SK-N-SH (cell line): ENCODE measurements around the gene SLC2A11. TPM values are rescaled to one million over a fixed set of nuclear protein-coding genes. Genes with fewer than 3 reads are reported as not detected.

Experiments used
- CTCF ChIA-PET: fragments of 300-600, 350-600 bp; formaldehyde crosslinking; extraction: SDS; loops from one replicate; lab custom pipeline; 2021; lab: Yijun Ruan, JAX
- POLR2A ChIA-PET: fragments of 350-600 bp; sonication (Branson Sonifier 250); formaldehyde crosslinking; extraction: SDS; loops from one replicate; lab custom pipeline; 2020; ENCODE audit warnings: antibody characterized with exemption, inconsistent platforms; lab: Yijun Ruan, JAX
- DNase-seq: peaks from one replicate; pipeline ENCODE4 v3.0.0; 2012
- H2AFZ ChIP-seq: fragments of 200-600 bp; sonication (generic); 2 replicates; pipeline ENCODE4 v1.8.1; 2016; ENCODE audit warnings: antibody characterized with exemption, mild to moderate bottlenecking, low read depth
- H3F3A ChIP-seq: fragments of 200-600 bp; sonication (generic); replicated peaks from 2 replicates; pipeline ENCODE3; 2016; ENCODE audit warnings: antibody characterized with exemption, mild to moderate bottlenecking; ENCODE audit not compliant: insufficient read depth
- H3K27ac ChIP-seq, 2 experiments: fragments of 200-500 bp in 1 of 2; fragments of 200-600 bp in 1 of 2; sonication (Bioruptor generic) in 1 of 2; sonication (generic), shearing (Covaris generic) in 1 of 2; 2 replicates each; pipeline versions ENCODE4 v1.5.1 to v1.6.1; 2014 to 2016; ENCODE audit warnings: low read depth in 2 of 2, inconsistent platforms in 1 of 2, low read length in 1 of 2, mild to moderate bottlenecking in 1 of 2, mixed read lengths in 1 of 2
- H3K27me3 ChIP-seq: fragments of 200-600 bp; sonication (generic), shearing (Covaris generic); 2 replicates; pipeline ENCODE4 v1.6.1; 2016; ENCODE audit warnings: mixed run types; ENCODE audit not compliant: insufficient read depth
- H3K36me3 ChIP-seq, 2 experiments: fragments of 200-500 bp in 1 of 2; fragments of 200-600 bp in 1 of 2; sonication (Bioruptor generic) in 1 of 2; sonication (generic) in 1 of 2; replicated peaks in 1 of 2; 2 replicates each; pipeline versions ENCODE3 to v1.5.1; 2014 to 2016; ENCODE audit warnings: low read length in 1 of 2, mild to moderate bottlenecking in 1 of 2; ENCODE audit not compliant: insufficient read depth in 2 of 2, control insufficient read depth in 1 of 2
- H3K4me1 ChIP-seq, 2 experiments: fragments of 200-500 bp in 1 of 2; fragments of 200-600 bp in 1 of 2; sonication (Bioruptor generic) in 1 of 2; sonication (generic), shearing (Covaris generic) in 1 of 2; 2 replicates each; pipeline versions ENCODE4 v1.5.1 to v1.6.1; 2014 to 2016; ENCODE audit warnings: low read depth in 1 of 2, low read length in 1 of 2, mixed run types in 1 of 2; ENCODE audit not compliant: insufficient read depth in 2 of 2, control insufficient read depth in 1 of 2
- H3K4me2 ChIP-seq: fragments of 200-600 bp; sonication (generic), shearing (Covaris generic); 2 replicates; pipeline ENCODE4 v1.6.1; 2017; ENCODE audit warnings: mixed run types
- H3K4me3 ChIP-seq, 2 experiments: fragments of 200-500 bp in 1 of 2; fragments of 200-600 bp in 1 of 2; sonication (Bioruptor generic) in 1 of 2; sonication (generic), shearing (Covaris generic) in 1 of 2; 2 replicates each; pipeline versions ENCODE4 v1.5.1 to v1.8.1; 2014 to 2016; ENCODE audit warnings: low read depth in 2 of 2, inconsistent platforms in 1 of 2, low read length in 1 of 2, mild to moderate bottlenecking in 1 of 2, mixed read lengths in 1 of 2, moderate library complexity in 1 of 2
- H3K79me2 ChIP-seq: fragments of 200-600 bp; sonication (generic); 2 replicates; pipeline ENCODE4 v1.8.1; 2017; ENCODE audit warnings: mild to moderate bottlenecking; ENCODE audit not compliant: insufficient read depth
- H3K9ac ChIP-seq: fragments of 200-600 bp; sonication (generic); 2 replicates; pipeline ENCODE4 v1.6.1; 2017; ENCODE audit warnings: mixed run types
- H3K9me2 ChIP-seq: fragments of 200-600 bp; sonication (generic); 2 replicates; pipeline ENCODE4 v1.6.1; 2017; ENCODE audit warnings: mixed run types
- H3K9me3 ChIP-seq: fragments of 200-600 bp; sonication (generic); 2 replicates; pipeline ENCODE4 v1.6.1; 2017; ENCODE audit warnings: mixed run types, mild to moderate bottlenecking, moderate library complexity
- H4K20me1 ChIP-seq: fragments of 200-600 bp; sonication (generic); 2 replicates; pipeline ENCODE4 v1.6.1; 2017; ENCODE audit warnings: mild to moderate bottlenecking, mixed run types; ENCODE audit not compliant: insufficient read depth
- CHD2 ChIP-seq: fragments of 150-350 bp; IDR thresholded peaks from 2 replicates; pipeline ENCODE4 v1.6.1; 2018; ENCODE audit warnings: low read length; ENCODE audit not compliant: partially characterized antibody
- FOSL2 ChIP-seq: IDR thresholded peaks from 2 replicates; pipeline ENCODE4 v1.4.0; 2012; ENCODE audit warnings: low read depth, mild to moderate bottlenecking, moderate library complexity, borderline replicate concordance
- FOXJ3 ChIP-seq: sonication (generic); formaldehyde crosslinking; IDR thresholded peaks from 2 replicates; pipeline ENCODE4 v1.5.1; 2020; ENCODE audit warnings: mild to moderate bottlenecking, missing genetic modification reagents
- FOXM1 ChIP-seq: IDR thresholded peaks from 2 replicates; pipeline ENCODE4 v1.4.0; 2012; ENCODE audit warnings: low read depth, mild to moderate bottlenecking
- IRF3 ChIP-seq: fragments of 150-350 bp; IDR thresholded peaks from 2 replicates; pipeline ENCODE4 v1.6.1; 2016; ENCODE audit warnings: mild to moderate bottlenecking, low read depth, low read length
- JUND ChIP-seq: IDR thresholded peaks from 2 replicates; pipeline ENCODE4 v1.4.0; 2012
- MEF2A ChIP-seq: IDR thresholded peaks from 2 replicates; pipeline ENCODE4 v1.4.0; 2012; ENCODE audit warnings: low read depth, borderline replicate concordance
- NFIC ChIP-seq: IDR thresholded peaks from 2 replicates; pipeline ENCODE4 v1.4.0; 2012; ENCODE audit warnings: borderline replicate concordance
- NRF1 ChIP-seq: IDR thresholded peaks from 2 replicates; pipeline ENCODE4 v1.6.1; 2012; ENCODE audit warnings: low read depth, mild to moderate bottlenecking, low read length
- REST ChIP-seq: IDR thresholded peaks from 2 replicates; pipeline ENCODE4 v1.6.1; 2012; ENCODE audit warnings: mild to moderate bottlenecking, low read depth, low read length, moderate library complexity
- TCF12 ChIP-seq: IDR thresholded peaks from 2 replicates; pipeline ENCODE4 v1.4.0; 2012
- USF2 ChIP-seq: fragments of 150-350 bp; IDR thresholded peaks from 2 replicates; pipeline ENCODE4 v1.6.1; 2017; ENCODE audit warnings: antibody characterized with exemption, low read length, low read depth, borderline replicate concordance
- ZBTB33 ChIP-seq: IDR thresholded peaks from 2 replicates; pipeline ENCODE4 v1.4.0; 2012; ENCODE audit warnings: low read depth, borderline replicate concordance
- WGBS: methylation state at CpG from one replicate; pipeline ENCODE4 v1.1.6; 2017; ENCODE audit warnings: low lambda C conversion rate; 5-methylcytosine and 5-hydroxymethylcytosine counted together
- polyA plus RNA-seq, 3 experiments: library from polyadenylated mRNA; depleted of rRNA; stranded (reverse); fragments of >200 nt; gene quantifications; 2 replicates each; pipeline ENCODE4 v1.2.3, GENCODE V29; 2012
- TF ChIP-seq, protein P1 (sequence below): fragments of 200-600 bp; sonication (generic); IDR thresholded peaks from 2 replicates; pipeline ENCODE4 v1.6.1; 2017; ENCODE audit warnings: antibody characterized with exemption, mild to moderate bottlenecking, moderate library complexity

Gene SLC2A11
- polyA plus RNA-seq, 1 of the 3 experiments (the other 2 are of a cell fraction): 21.8 TPM

GRCh38 chr22:23912293-23912903 lies 54.7 kb downstream of the SLC2A11 start:
- Histone ChIP-seq H3K9me3 (no peaks in the 10 kb centered on the region), H3K4me3 (no peak overlapping the region)

GRCh38 chr22:23913306-23913660 lies 55.6 kb downstream of the SLC2A11 start:
- peaks cover 14% of the 10 kb centered on the region for H3F3A ChIP-seq
- WGBS: 0% methylated on average over 1 of the region's 1 CpG
- H3K27me3 ChIP-seq: no peaks in the 10 kb centered on the region
- peak overlapping the region; percentile 68 for H3K4me3 ChIP-seq
- no peaks in the 10 kb centered on the region for H3K9me2 ChIP-seq
- no peaks in the 10 kb centered on the region for H3K36me3 ChIP-seq
- H3K79me2 ChIP-seq: no peaks in the 10 kb centered on the region
- ChIA-PET POLR2A (interaction anchor here (1.0 to 2.6 kb wide), 5 partner anchors 10 to 55 kb away, joined by 3 to 15 read pairs (median 7); partner anchors contain the start of gene MIF), CTCF (interaction anchor here (0.6 to 2.0 kb wide), 5 partner anchors 11 to 74 kb away, joined by 3 to 8 read pairs (median 5); partner anchors contain the start of genes DERL3 and MIF)
- peaks cover 0 to 6% of the 10 kb centered on the region in 2 experiments; a peak in 2 of 4 replicates for H3K4me1 ChIP-seq
- peak overlapping the region; percentile 79 for H3K9ac ChIP-seq
- H2AFZ ChIP-seq: peak overlapping the region; percentile 75
- H3K27ac ChIP-seq: peak overlapping the region; percentile 77 to 97
- H4K20me1 ChIP-seq: no peaks in the 10 kb centered on the region
- DNase-seq: no peak
- peak overlapping the region; percentile 84 for H3K4me2 ChIP-seq
- no peaks in the 10 kb centered on the region for H3K9me3 ChIP-seq
- TF ChIP-seq FOSL2 (no peak), USF2 (no peak), FOXM1 (no peak), ZBTB33 (no peak), TCF12 (no peak), MEF2A (no peak), NRF1 (no peak), NFIC (no peak), FOXJ3 (CRISPR knock-in tag) (no peak), REST (no peak)

More at GRCh38 chr22:23912293-23912903, 54.7 kb downstream of the SLC2A11 start:
- WGBS: 90% methylated on average over 9 of the region's 9 CpGs
- Histone ChIP-seq H2AFZ (no peak overlapping the region), H3K4me1 (peaks cover 0 to 6% of the 10 kb centered on the region in 2 experiments; a peak in 2 of 4 replicates), H3K9ac (no peak overlapping the region), H4K20me1 (no peaks in the 10 kb centered on the region), H3K9me2 (no peaks in the 10 kb centered on the region), H3K4me2 (no peak overlapping the region), H3K27ac (no peak overlapping the region), H3K79me2 (no peaks in the 10 kb centered on the region), H3K36me3 (no peaks in the 10 kb centered on the region), H3K27me3 (no peaks in the 10 kb centered on the region), H3F3A (peaks cover 14% of the 10 kb centered on the region)
- ChIA-PET CTCF (interaction anchor here (1.1 to 2.0 kb wide), 4 partner anchors 10 to 63 kb away, joined by 4 to 8 read pairs (median 6); partner anchors contain the start of gene MIF), POLR2A (interaction anchor here (2.6 kb wide), 1 partner anchor 18 kb away, joined by 15 read pairs; the partner anchor contains the start of gene MIF)
- TF ChIP-seq, protein P1, sequence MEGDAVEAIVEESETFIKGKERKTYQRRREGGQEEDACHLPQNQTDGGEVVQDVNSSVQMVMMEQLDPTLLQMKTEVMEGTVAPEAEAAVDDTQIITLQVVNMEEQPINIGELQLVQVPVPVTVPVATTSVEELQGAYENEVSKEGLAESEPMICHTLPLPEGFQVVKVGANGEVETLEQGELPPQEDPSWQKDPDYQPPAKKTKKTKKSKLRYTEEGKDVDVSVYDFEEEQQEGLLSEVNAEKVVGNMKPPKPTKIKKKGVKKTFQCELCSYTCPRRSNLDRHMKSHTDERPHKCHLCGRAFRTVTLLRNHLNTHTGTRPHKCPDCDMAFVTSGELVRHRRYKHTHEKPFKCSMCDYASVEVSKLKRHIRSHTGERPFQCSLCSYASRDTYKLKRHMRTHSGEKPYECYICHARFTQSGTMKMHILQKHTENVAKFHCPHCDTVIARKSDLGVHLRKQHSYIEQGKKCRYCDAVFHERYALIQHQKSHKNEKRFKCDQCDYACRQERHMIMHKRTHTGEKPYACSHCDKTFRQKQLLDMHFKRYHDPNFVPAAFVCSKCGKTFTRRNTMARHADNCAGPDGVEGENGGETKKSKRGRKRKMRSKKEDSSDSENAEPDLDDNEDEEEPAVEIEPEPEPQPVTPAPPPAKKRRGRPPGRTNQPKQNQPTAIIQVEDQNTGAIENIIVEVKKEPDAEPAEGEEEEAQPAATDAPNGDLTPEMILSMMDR: no peak
- no peak for TF ChIP-seq JUND
- no peak for TF ChIP-seq IRF3
- no peak for TF ChIP-seq CHD2
- DNase-seq: no peak
